VCaP (cell line): ENCODE measurements around the gene GSTT2B.
A peak's percentile ranks its signal among the peaks of the same experiment; 100 is the strongest.
"Not testable (repeated sequence)": the region's sequence is repeated elsewhere in the genome, so short reads cannot be mapped to it uniquely, and the experiment has no call there.

Experiments
- H3K27ac ChIP-seq: fragments of 450-650 bp; 2 replicates; pipeline ENCODE4 v1.5.1; 2017
- TF ChIP-seq, protein P1 (sequence below): fragments of 450-650 bp; conservative IDR thresholded peaks from 2 replicates; pipeline ENCODE4 v1.5.1; 2017; ENCODE audit warnings: mild to moderate bottlenecking, moderate library complexity

GSTT2B gene

DNA sequence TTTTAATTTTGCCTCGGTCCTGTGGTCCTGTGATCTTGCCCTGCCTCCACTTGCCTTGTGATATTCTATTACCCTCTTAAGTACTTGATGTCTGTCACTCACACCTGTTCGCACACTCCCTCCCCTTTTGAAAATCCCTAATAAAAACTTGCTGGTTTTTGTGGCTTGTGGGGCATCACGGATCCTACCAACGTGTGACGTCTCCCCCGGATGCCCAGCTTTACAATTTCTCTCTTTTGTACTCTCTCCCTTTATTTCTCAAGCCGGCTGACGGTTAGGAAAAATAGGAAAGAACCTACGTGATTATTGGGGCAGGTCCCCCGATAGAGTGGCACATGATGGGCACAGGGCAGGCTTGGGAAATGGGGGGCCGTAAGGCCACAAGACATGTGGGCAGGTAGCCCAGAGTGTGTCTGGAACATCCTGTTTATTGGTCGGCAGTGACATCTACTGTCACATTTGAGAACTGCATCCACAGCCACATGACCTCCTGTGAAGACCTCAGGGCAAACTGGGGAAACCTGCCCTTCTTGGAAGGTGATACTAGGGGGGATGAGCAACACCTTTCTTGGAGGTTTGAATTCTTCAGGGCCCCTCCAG, 4.6 kb downstream of the GSTT2B start:
- TF ChIP-seq, protein P1, sequence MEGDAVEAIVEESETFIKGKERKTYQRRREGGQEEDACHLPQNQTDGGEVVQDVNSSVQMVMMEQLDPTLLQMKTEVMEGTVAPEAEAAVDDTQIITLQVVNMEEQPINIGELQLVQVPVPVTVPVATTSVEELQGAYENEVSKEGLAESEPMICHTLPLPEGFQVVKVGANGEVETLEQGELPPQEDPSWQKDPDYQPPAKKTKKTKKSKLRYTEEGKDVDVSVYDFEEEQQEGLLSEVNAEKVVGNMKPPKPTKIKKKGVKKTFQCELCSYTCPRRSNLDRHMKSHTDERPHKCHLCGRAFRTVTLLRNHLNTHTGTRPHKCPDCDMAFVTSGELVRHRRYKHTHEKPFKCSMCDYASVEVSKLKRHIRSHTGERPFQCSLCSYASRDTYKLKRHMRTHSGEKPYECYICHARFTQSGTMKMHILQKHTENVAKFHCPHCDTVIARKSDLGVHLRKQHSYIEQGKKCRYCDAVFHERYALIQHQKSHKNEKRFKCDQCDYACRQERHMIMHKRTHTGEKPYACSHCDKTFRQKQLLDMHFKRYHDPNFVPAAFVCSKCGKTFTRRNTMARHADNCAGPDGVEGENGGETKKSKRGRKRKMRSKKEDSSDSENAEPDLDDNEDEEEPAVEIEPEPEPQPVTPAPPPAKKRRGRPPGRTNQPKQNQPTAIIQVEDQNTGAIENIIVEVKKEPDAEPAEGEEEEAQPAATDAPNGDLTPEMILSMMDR, result peak; percentile 81
- H3K27ac ChIP-seq, result not testable (repeated sequence)

GRCh38 chr22:23955886-23956285, 5.1 kb downstream of the GSTT2B start:
- H3K27ac ChIP-seq, result not testable (repeated sequence)

DNA sequence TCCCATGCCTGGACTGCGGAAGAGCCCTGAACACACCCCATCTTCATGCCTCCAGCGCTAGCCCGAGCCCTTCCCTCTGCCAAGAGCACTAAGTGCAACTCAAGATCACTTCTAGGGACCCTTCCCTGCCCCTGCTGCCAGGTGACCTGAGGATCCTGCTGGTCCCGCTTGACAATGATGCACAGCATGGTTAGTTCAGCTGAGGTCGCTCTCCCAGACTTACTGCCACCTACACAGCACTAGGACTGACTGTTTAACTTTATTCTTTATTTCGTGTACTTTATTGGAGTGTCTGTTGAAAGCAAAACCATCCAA, 6.0 kb downstream of the GSTT2B start:
- not testable (repeated sequence) for H3K27ac ChIP-seq

- H3K27ac ChIP-seq, result not testable (repeated sequence)
Measured at GRCh38 chr22:23954193-23954990, 6.6 kb downstream of the GSTT2B start.

DNA sequence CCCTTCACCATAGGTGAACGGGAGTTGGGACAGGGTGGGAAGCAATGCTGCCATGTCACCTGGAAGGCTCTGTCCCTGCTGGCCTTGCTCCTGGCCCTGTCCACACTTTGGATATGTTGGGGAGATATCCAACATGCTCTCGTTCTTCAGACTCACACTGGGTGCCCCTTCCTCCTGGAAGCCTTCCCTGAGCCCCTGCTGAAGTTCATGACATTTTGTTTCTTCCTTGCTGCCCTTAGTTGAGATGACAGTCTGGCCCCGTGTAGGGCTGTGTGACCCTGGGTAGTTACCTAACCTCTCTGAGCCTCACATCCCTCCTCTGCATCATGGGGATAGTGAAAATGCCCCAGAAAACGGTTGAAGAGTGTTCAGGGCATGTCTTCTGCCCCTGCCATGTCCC, 7.5 kb downstream of the GSTT2B start:
- not testable (repeated sequence) for H3K27ac ChIP-seq

DNA sequence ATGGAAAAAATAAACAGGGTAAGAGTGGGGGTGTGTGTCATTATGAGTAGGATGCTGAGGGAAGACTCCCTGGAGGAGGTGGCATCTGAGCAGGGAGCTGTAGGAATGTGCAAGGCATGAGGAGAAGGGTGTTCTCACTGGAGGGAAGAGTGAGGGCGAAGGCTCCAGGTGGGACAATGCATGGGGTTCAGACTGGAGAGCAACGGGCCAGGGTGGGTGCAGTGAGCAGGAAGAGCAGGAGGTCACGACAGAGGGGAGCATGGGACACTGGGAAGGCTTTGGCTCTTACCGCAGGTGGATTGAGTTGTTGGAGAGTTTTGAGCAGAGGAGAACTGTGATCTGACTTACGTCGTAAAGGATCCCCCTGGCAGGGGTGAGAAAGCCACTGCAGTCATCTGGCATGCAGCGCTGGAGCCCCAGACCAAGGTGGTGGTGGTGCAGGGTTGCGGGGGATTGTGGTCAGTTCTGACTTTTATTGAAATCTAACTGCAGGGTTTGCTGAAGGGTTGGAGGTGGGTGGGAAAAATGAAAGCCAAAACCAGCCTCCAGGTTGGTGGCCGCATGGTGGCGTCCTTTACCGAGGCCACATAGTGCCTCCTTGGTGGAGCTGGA, 8.1 kb downstream of the GSTT2B start:
- not testable (repeated sequence) for H3K27ac ChIP-seq

- H3K27ac ChIP-seq, result not testable (repeated sequence)
Measured at GRCh38 chr22:23951383-23951782, 9.6 kb downstream of the GSTT2B start.

DNA sequence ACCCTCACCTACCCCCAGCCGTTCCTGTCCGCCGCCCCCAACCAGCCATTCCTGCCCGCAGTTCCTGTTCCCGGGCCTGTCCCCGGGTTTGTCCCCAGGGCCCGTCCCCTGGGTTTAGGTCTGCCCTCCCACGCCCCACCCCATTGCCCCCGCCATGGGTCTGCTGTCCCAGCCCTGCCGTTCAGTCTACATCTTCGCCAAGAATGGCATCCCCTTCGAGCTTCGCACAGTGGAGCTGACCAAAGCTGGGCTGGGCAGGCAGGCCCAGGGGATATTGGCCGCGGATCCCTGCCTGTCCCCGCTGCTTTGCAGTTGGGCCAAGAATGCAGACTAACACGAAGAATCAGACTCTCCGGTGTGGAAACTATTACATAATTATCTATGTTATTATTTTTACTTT, 11.2 kb downstream of the GSTT2B start:
- H3K27ac ChIP-seq, result not testable (repeated sequence)

GRCh38 chr22:23947391-23947790, 13.6 kb downstream of the GSTT2B start:
- not testable (repeated sequence) for H3K27ac ChIP-seq

DNA sequence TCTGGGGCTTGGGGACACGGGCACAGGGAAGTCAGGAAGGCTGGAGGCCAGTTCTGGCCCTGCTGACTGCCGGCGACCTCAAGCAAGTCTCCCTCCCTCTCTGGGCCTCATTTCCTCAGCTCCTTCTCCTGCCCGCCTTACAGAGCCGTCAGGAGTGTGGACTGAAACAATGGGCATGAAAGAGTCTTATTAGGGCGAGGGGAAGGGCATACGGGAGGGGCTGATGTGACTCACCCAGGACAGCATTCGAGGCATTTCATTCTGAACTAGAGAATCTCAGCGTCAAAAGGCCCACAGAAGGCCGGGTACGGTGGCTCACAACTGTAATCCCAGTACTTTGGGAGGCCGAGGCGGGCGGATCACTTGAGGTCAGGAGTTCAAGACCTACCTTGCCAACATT, 20.8 kb downstream of the GSTT2B start:
- peak overlapping the region; percentile 83 for H3K27ac ChIP-seq

DNA sequence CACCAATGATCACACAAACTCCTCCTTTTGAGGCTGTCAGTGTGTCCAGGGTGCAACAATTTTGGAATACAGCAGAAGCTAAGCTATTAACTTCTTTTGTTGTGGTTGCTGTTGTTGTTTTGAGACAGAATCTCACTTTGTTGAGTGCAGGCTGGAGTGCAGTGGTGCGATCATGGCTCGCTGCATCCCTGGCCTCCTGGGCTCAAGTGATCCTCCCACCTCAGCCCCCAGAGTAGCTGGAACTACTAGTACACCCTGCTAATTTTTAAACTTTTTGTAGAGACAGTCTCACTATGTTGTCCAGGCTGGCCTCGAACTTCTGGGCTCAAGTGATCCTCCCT, 22.0 kb downstream of the GSTT2B start:
- peak overlapping the region; percentile 83 for H3K27ac ChIP-seq

DNA sequence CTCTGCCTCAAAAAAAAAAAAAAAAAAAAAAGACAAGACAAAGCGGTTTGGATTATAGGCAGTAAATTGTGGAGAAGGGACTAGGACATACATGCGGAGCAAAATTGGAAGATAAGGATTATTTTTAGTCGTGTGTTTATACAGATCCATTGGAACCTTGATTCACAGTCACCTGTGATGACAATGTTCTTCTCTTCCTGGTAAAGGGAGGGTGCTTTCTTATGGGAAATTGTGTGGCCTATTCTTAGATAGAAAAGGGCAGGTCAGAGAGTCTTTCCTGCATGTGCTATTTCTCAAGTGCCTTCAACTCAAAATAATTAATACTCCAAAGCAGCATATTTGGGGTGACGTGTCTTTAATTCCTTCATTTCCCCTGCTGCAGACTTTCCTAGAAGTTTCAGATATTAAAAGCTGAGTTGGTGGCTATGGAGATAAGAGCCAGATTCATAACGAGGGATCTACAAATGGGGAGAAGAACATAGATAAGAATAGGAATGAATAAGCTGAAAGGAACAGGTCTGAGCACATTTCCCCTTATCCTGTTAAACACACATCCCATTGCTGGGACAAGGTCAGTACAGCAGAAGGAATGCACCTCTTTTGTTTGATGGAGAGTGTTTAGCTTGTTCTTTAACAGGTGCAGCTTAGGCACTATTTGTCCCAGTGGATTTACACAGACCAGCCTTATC, 22.5 kb downstream of the GSTT2B start:
- H3K27ac ChIP-seq, result peak overlapping the region; percentile 83
- TF ChIP-seq, protein P1, result no peak

More for the DNA sequence above, 22.0 kb downstream of the GSTT2B start:
- TF ChIP-seq, protein P1, result no peak
